Right lobe of liver (tissue), 6 donors: Measurements from ENCODE around the gene SAMD7. TPM values are rescaled to one million over a fixed set of nuclear protein-coding genes. Genes with fewer than 3 reads are reported as not detected.

Source experiments
- ATAC-seq, 4 donors: fragments of 200-7000 bp; cut with Tn5 transposase; one replicate each; pipeline ENCODE4 v1.9.1; 2020; ENCODE audit warnings: mild to moderate bottlenecking in 4 of 4, moderate library complexity in 4 of 4
- DNase-seq, 3 donors: peaks; one replicate each; pipeline ENCODE4 v3.0.0-alpha.2; 2020
- H3K27ac ChIP-seq, 3 donors: fragments of 200-600 bp; one replicate each; pipeline ENCODE4 v1.8.0; 2022
- H3K27me3 ChIP-seq, 2 donors: fragments of 200-600 bp; one replicate each; pipeline ENCODE4 v1.8.0; 2022
- H3K36me3 ChIP-seq, 4 donors: fragments of 200-600 bp; sonication (generic) in 1 of 4; one replicate each; pipeline versions ENCODE4 v1.5.1 to v1.8.0; 2017 to 2022; ENCODE audit warnings: control low read depth in 1 of 4
- H3K4me1 ChIP-seq, 4 donors: fragments of 200-600 bp; sonication (generic) in 1 of 4; one replicate each; pipeline versions ENCODE4 v1.5.1 to v1.8.0; 2017 to 2022; ENCODE audit warnings: control low read depth in 1 of 4
- H3K4me3 ChIP-seq, 3 donors: fragments of 200-600 bp; one replicate each; pipeline ENCODE4 v1.8.0; 2022
- H3K9me3 ChIP-seq, 4 donors: fragments of 200-600 bp; sonication (generic) in 1 of 4; one replicate each; pipeline versions ENCODE4 v1.5.1 to v1.8.0; 2017 to 2022; ENCODE audit warnings: control low read depth in 1 of 4
- POLR2A ChIP-seq: fragments of 450-650 bp; IDR thresholded peaks from one replicate; pipeline ENCODE4 v1.6.1; 2017; ENCODE audit warnings: antibody characterized with exemption, mild to moderate bottlenecking
- WGBS: methylation state at CpG from one replicate; pipeline ENCODE4 v1.1.6; 2018; ENCODE audit warnings: low coverage, low lambda C conversion rate; ENCODE audit not compliant: insufficient coverage; ENCODE audit errors: missing lambda C conversion rate; 5-methylcytosine and 5-hydroxymethylcytosine counted together
- intact Hi-C, 2 donors: fragments of 100-400 bp; cut with DNase I; formaldehyde crosslinking; loops; one replicate each; pipeline versions ENCODE4 v1.11.2 to v1.14.1; 2022
- total RNA-seq, 6 experiments: library from RNA; depleted of rRNA in 2 of 6; stranded (reverse); fragments of >200 nt in 2 of 6; fragmentation: NEBNext Ultra II Directional in 3 of 6; extraction: Animal tissue kit (Norgen Biotek cat#: 25700) in 3 of 6; gene quantifications; one replicate each; pipeline versions ENCODE4 v1.1.0 to v1.2.4, GENCODE V29; 2016 to 2023
- TF ChIP-seq, protein P1 (sequence below), 4 donors: fragments of 200-600 bp in 3 of 4; fragments of 450-650 bp in 1 of 4; IDR thresholded peaks; one replicate each; pipeline versions ENCODE4 v1.5.1 to v1.8.0; 2016 to 2022; ENCODE audit warnings: antibody characterized with exemption in 4 of 4, mild to moderate bottlenecking in 2 of 4
- donor health status: DM: no; HTN: yes; CAD: no.
- donor health status: DM: no; HTN: no; CAD: no.
- donor health status: DM: no; HTN: no; CAD: no.
- donor health status: DM: no; HTN: yes; CAD: no.
- donor health status: DM: no; HTN: yes; CAD: no.

The SAMD7 gene
- total RNA-seq, 6 experiments from 2014 or later, result not detected

DNA sequence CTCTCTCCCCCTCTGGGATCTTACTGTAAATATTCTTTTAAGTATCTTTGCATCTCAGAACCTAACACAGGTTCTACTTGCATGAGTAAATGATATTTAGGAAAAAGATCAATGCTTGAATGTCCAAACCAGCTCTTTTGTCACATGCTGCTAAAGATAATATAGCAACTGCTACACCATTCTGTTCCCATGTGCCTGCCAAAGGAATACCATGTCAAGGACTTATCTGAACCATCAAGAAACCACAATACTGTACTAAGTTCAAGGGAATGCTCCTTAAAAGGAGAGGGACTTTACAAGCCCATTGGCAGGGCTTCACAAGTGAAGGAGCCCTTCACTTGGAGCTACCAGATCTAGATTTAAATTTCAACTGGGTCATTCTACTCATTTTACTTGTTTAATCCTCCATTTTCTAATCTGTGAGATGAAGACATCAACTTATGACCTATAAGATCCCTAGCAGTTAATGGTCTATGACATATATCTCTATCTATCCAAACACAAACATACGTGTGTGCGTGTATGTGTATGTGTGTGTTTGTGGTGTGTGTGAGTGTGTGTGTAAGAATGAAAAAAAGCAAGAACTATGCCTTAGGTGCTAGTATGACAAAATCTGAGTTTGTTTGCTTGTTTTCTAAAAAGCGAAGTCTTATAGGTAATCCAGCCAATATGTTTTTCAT is 42.2 kb downstream of the SAMD7 start:
- WGBS, result 83% methylated on average over 3 of the region's 3 CpGs
- Histone ChIP-seq H3K27ac (no peak overlapping the region), H3K4me3 (no peak overlapping the region), H3K36me3 (no peaks in the 10 kb centered on the region), H3K9me3 (no peaks in the 10 kb centered on the region), H3K4me1 (no peaks in the 10 kb centered on the region), H3K27me3 (no peaks in the 10 kb centered on the region)
- DNase-seq (no peak), ATAC-seq (no peak)
- TF ChIP-seq POLR2A, result no peak
- TF ChIP-seq, protein P1, sequence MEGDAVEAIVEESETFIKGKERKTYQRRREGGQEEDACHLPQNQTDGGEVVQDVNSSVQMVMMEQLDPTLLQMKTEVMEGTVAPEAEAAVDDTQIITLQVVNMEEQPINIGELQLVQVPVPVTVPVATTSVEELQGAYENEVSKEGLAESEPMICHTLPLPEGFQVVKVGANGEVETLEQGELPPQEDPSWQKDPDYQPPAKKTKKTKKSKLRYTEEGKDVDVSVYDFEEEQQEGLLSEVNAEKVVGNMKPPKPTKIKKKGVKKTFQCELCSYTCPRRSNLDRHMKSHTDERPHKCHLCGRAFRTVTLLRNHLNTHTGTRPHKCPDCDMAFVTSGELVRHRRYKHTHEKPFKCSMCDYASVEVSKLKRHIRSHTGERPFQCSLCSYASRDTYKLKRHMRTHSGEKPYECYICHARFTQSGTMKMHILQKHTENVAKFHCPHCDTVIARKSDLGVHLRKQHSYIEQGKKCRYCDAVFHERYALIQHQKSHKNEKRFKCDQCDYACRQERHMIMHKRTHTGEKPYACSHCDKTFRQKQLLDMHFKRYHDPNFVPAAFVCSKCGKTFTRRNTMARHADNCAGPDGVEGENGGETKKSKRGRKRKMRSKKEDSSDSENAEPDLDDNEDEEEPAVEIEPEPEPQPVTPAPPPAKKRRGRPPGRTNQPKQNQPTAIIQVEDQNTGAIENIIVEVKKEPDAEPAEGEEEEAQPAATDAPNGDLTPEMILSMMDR (IDR thresholded peaks at IDR 0.05), result no peak
- intact Hi-C loops, result no loop called here

DNA sequence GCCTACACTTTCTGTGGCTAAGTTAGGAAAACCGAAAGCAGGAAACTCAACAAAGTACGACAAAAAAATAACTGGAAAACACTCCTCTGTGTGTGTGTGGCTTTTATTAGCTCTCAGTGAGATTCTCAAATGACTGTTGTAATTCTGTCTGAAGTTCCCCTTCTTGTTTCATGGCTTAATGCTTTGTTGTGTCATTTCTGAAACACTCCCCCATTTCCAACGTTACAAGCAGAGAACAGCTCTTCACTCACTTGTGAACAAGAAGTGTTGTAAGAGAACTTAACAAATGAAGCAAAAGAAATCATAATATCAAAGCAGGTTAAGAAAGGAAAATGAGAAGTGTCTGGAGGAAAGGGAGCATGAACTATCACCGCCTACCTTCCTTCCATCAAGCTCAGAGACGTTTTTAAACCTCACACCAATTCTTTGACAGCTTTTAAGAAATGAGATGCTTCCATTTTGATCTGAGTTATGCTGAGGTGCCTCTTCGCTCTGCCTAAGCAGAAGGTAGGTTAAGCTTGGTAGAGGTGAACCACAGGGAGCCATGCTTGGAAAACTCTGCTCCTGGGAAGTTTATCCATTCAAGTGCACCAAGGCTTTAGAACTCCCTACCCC is 42.9 kb downstream of the SAMD7 start:
- Histone ChIP-seq H3K27ac (no peak overlapping the region), H3K36me3 (no peaks in the 10 kb centered on the region), H3K9me3 (no peaks in the 10 kb centered on the region), H3K4me3 (no peak overlapping the region), H3K27me3 (no peaks in the 10 kb centered on the region), H3K4me1 (no peaks in the 10 kb centered on the region)
- WGBS, result 48% methylated on average over 6 of the region's 6 CpGs
- ATAC-seq (peak in 3 of 4 donors; percentile 27 to 58 (median 36)), DNase-seq (no peak)
- TF ChIP-seq, protein P1 (IDR thresholded peaks at IDR 0.05), result no peak
- TF ChIP-seq POLR2A, result no peak
- intact Hi-C loops, result no loop called here

DNA sequence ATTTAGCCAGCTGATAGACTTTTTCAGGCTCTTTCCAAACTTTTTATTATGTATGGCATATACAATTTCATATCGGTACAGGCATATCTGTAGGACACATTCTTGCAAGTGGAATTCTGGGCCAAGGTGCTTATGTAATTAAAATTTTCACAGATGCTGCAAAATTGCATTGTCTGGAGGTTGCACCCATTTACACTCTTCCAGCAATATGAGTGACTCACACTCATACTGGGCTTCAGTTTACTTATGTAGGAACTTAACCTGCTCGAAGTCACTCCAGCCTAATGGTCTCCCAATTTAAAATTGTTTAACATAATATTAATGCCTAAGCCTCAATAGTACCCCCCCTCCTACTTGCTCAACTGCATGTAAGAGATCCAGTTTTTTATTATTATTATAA is 44.0 kb downstream of the SAMD7 start:
- Histone ChIP-seq H3K9me3 (no peaks in the 10 kb centered on the region), H3K4me3 (no peak overlapping the region), H3K36me3 (no peaks in the 10 kb centered on the region), H3K27ac (no peak overlapping the region), H3K27me3 (no peaks in the 10 kb centered on the region), H3K4me1 (no peaks in the 10 kb centered on the region)
- TF ChIP-seq POLR2A, result no peak
- TF ChIP-seq, protein P1 (IDR thresholded peaks at IDR 0.05), result no peak
- DNase-seq, result no peak
- WGBS, result 81% methylated on average over 2 of the region's 2 CpGs
- ATAC-seq, result no peak
- intact Hi-C loops, result no loop called here

DNA sequence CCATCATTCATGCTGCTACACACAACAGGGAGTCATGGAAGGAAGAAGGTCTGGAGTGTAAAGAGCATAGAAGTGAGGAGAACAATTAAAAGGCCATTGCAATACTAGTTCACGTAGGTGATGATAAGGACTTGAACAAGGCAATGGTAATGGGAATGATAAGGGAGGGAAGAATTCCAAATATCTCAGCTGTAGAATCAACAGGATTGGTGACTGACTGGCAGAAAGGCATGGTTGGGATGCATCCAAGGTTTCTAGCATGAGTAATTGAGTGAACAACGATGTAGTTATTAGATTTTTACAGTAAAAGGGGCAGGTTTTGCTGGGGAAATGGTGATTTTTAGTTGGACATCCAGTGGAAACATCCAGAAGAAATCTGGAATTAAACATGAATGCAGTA is 52.8 kb downstream of the SAMD7 start:
- DNase-seq (no peak), ATAC-seq (no peak)
- Histone ChIP-seq H3K9me3 (no peaks in the 10 kb centered on the region), H3K27me3 (no peaks in the 10 kb centered on the region), H3K4me3 (no peak overlapping the region), H3K36me3 (no peaks in the 10 kb centered on the region), H3K4me1 (peaks cover 0 to 9% (median 2%) of the 10 kb centered on the region in 4 donors), H3K27ac (no peak overlapping the region)
- intact Hi-C loops, result loop anchor here in 1 of 2 donors (5.0 kb wide), 1 partner anchor 212 kb away; no protein-coding TSS in a partner anchor
- TF ChIP-seq POLR2A, result no peak
- TF ChIP-seq, protein P1 (IDR thresholded peaks at IDR 0.05), result no peak
- WGBS, result 31% methylated on average over 2 of the region's 2 CpGs
